Amniotic epithelial cell (primary cell): ENCODE data around the gene SIM1.
"Not testable (repeated sequence)": the region's sequence is repeated elsewhere in the genome, so short reads cannot be mapped to it uniquely, and the experiment has no call there.

ENCODE experiments used
- DNase-seq: peaks from one replicate; pipeline ENCODE4 v3.0.0-alpha.2; 2010; ENCODE audit warnings: low read depth

The SIM1 gene

GRCh38 chr6:100426241-100426640, 38.5 kb downstream of the SIM1 start:
- no peak for DNase-seq

GRCh38 chr6:100420711-100421110, 44.0 kb downstream of the SIM1 start:
- DNase-seq = no peak

GRCh38 chr6:100417036-100417435, 47.7 kb downstream of the SIM1 start:
- DNase-seq = no peak

GRCh38 chr6:100415768-100416167, 49.0 kb downstream of the SIM1 start:
- no peak for DNase-seq

GRCh38 chr6:100412872-100413271, 51.8 kb downstream of the SIM1 start:
- DNase-seq = no peak

- no peak for DNase-seq
These were observed 60.7 kb downstream of the SIM1 start for GRCh38 chr6:100404051-100404450.

- no peak for DNase-seq
These were observed 71.2 kb downstream of the SIM1 start for GRCh38 chr6:100393493-100393892.

- DNase-seq = no peak
These were observed 72.3 kb downstream of the SIM1 start for GRCh38 chr6:100392423-100392822.

GRCh38 chr6:100388868-100389519, 75.7 kb downstream of the SIM1 start:
- no peak for DNase-seq

GRCh38 chr6:100382767-100383195, 81.9 kb downstream of the SIM1 start:
- DNase-seq = no peak

- no peak for DNase-seq
These were observed 82.7 kb downstream of the SIM1 start for GRCh38 chr6:100382031-100382430.

GRCh38 chr6:100381111-100381510, 83.6 kb downstream of the SIM1 start:
- peak; percentile 35 for DNase-seq

- DNase-seq = peak; percentile 49
These were observed 85.3 kb downstream of the SIM1 start for GRCh38 chr6:100379386-100379785.

GRCh38 chr6:100378576-100378975, 86.1 kb downstream of the SIM1 start:
- DNase-seq = peak; percentile 40

GRCh38 chr6:100376103-100376502, 88.6 kb downstream of the SIM1 start:
- no peak for DNase-seq

GRCh38 chr6:100372326-100373091, 92.2 kb downstream of the SIM1 start:
- DNase-seq = no peak

GRCh38 chr6:100371591-100371990, 93.1 kb downstream of the SIM1 start:
- no peak for DNase-seq

GRCh38 chr6:100370265-100370664, 94.5 kb downstream of the SIM1 start:
- no peak for DNase-seq

GRCh38 chr6:100366419-100366818, 98.3 kb downstream of the SIM1 start:
- DNase-seq = peak; percentile 79

GRCh38 chr6:100363651-100364050, 101.1 kb downstream of the SIM1 start:
- DNase-seq = no peak

- DNase-seq = not testable (repeated sequence)
These were observed 109.7 kb downstream of the SIM1 start for GRCh38 chr6:100354736-100355641.

- peak; percentile 85 for DNase-seq
These were observed 111.3 kb downstream of the SIM1 start for GRCh38 chr6:100353276-100354015.
